HG03066 (cell line): Measurements from ENCODE around the gene LRRC56.
A peak's percentile ranks its signal among the peaks of the same experiment; 100 is the strongest.
"Not testable (repeated sequence)": the region's sequence is repeated elsewhere in the genome, so short reads cannot be mapped to it uniquely, and the experiment has no call there.

Experiments used
- ATAC-seq: cut with Tn5 transposase; IDR thresholded peaks from one replicate; pipeline ENCODE4 v1.9.1; 2021; ENCODE audit warnings: low read depth; ENCODE audit not compliant: unreplicated experiment

LRRC56 gene

DNA sequence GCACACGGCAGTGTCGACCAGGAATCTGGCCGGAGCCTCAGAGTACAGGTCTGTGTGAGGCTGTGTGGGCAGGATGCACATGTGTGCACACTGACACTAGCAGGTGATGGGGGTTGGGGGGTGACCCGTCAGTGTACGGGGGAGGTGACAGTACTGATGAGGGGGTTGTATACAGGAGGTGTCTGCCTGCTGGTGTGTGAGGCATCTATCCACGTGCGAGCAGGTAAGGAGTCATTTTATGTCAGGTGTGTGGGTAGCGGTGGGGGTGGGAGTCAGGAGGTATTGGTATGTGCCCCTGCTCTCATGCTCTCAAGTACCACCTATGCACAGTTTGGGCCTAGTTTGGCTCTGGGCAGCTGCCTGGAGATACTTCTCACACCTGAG is 34.5 kb downstream of the LRRC56 start:
- ATAC-seq, result no peak

DNA sequence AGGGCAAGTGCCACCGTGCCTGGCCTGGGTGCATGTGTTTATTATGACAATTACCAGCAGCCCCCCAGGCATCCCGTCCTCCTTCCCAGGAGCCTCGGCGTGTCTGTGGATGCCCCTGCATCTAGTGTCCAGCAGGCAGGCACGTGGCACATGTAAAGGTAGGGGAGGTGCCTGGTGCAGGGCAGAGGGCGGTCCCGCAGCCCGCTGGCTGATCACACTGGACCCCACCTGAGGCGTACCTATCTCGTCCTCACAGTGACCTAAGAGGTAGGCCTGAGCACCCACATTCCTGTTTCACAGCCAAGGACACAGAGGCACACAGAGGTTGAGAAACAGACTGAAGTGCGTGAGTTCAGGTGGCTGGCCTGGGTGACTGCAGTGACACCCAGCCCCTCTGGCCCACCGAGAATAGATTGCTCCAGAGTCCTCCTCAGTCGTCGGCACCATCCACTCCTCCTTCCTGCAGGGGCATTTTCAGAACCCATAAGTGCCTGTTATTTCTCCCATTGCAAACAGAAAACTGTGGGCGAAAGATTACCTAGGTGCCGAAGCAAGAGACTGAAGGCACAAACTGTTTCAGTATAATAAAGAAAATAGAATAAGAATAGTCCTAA is 35.9 kb downstream of the LRRC56 start:
- ATAC-seq, result no peak

DNA sequence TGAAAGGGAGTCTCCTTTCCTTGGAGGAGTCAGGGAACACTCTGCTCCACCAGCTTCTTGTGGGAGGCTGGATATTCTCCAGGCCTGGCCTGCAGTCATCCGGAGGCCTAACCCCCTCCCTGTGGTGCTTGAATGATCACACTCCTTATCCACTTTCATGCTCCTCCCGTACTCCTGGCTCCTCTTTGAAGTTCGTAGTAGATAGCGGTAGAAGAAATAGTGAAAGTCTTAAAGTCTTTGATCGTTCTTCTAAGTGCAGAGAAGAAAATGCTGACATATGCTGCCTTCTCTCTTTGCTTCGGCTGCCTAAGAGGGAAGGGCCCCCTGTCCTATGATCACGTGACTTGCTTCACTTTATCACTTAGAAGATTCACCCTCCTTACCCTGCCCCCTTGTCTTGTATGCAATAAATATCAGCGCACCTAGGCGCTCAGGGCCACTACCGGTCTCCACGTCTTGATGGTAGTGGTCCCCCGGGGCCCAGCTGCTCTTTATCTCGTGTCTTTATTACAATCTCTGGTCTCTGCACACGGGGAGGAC is 36.8 kb downstream of the LRRC56 start:
- not testable (repeated sequence) for ATAC-seq

DNA sequence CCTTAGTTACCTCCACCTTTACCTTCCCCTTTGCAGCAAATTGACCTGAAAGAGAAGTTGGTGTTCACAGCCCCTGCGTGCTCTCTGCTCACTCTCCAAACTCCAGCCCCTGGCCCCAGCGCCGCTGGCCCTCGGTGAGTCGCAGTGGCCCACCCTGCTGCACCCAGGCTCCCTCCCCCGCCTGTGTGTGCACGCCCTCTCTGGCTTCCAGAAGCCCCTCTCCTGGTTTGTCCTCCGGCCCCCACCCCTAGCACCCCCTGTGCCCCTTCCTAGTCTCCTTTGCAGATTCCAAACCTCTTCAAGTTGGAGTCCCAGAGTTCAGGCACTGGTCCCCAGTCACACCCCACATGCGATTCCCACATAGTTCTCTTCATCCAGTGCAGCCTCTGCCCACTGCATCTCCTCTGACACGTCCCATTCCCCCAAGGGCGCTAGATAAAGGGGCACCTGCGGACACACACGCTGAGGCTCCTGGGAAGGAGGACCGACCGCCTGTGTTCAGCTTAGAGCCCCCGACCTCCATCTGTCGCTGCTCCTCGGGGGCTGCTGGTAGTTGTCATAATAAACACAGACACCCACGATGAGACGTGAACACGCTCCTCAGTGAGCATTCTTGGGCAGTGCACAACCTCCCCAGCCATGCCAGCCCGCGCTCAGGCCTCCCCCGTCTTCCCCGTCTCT is 37.4 kb downstream of the LRRC56 start:
- ATAC-seq, result peak; percentile 5

DNA sequence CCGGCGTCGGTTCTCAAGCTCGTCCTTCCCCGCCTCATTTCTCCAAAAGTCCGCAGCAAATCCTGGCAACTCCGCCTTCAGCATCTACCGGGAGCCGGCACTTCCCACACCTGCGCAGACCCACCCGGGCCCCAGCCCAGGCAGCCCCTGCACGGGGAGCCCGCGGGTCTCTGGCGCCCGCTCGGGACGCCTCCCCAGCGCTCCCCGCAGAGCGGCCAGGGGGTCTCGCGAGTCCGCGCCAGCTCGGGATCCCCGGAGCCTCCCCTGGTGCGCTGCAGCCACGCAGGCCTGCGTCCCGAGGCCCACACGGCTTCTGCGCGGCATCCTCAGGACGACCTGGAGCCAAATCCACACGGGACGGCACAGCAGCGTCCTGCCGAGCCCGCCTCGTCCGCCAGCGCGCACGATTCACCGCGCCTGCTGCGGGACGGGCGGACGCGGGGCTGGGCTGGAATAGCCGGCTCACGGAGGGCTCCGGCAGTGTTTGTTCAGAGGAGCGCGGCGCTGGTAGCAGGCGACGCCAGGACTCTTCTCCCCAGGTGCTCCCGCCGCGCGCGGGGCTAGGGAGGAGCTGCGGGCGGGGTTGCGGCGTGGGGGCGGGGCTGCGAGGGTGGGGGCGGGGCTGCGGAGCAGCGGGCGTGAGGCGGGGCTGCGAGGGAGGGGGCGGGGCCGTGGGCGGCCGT is 38.1 kb downstream of the LRRC56 start:
- peak; percentile 46 for ATAC-seq

DNA sequence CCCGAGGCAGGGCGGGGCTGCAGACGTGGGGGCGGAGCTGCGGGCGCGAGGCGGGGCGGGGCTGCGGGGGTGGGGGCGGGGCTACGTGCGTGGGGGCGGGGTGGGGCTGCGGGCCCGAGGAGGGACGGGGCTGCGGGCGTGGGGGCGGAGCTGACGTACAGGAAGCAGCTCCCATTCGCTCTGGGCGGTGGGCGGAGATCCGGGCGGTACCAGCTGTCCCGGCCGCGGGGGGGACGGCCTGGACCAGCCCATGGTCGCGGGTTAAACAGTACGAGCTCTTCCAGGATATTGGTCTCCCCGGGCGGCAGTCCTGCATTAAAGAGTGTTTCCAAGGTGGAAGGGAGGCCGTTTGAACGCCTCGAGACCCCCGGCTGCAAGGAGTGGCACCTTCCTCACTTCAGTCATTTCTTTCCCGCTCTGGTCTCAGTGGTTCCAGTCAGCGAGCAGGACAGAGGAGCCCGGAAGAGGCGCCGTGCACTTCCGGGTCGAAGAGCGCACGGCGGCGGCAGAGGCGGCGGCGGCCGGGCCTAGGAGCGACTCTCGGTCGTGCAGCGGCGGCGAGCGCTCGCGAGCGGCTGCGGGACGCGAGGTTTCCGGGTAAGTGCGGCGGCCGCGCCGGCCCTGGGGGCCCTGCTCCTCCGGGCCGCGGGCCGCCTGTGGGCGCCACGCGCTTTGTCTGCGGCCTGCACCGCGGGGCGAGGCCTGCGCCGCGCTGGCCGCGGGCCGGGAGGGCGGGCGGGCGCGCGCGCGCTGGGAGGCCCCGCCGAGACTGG is 38.9 kb downstream of the LRRC56 start, which contains the start of gene PHRF1:
Gene PHRF1 (plus strand): TSS at position 475 of the 773 bp plus-strand sequence. CDS start 5,043 bp downstream, outside the sequence.
- ATAC-seq, result peak; percentile 79

DNA sequence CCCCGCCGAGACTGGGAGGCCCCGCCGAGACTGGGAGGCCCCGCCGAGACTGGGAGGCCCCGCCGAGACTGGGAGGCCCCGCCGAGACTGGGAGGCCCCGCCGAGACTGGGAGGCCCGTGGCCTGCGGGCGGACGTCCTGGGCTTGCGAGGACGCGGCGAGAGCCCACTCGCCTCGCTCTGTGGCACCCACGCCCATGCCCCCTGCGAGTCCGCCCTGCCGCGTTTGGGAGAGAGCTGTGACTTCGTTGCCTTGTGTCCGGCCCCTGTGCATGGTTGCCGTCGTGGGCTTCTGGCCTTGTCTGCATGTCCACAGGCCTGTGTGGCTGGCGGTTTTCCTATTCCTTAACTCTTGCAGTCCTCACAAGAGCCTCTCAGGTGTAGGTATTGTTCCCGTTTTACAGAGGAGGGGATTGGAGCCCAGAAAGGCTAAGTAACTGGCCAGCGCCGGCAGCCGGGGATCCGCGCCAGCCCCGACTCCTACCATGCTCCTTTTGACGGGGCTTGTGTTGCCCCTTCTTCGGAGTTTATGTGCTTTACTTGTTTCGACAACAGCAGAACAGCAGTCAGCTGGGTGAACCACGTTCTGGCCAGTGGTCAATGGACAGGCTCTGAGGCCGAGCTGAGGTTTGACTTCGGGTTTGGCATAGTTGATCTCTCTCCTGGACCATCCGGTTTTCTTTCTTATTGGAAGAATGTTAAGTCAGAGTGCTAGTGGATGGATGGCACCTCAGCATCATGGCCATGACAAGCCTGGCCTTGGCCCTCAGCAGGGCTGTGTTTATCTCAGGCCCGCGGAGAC is 39.7 kb downstream of the LRRC56 start:
- ATAC-seq, result no peak

DNA sequence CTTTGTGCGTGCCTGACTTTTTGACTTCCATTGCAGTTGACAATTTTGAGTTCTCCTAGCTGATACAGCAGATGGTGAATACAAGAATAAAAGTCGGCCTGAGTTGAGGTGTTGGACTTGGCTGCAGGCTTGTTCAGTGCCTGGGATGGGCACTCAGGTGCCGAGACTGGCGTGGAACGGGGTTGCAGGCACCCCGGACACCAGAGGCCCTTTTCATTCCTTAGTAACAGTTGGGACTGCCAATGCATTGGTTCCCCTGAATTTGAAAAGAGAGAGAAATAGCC is 40.2 kb downstream of the LRRC56 start:
- ATAC-seq, result no peak

DNA sequence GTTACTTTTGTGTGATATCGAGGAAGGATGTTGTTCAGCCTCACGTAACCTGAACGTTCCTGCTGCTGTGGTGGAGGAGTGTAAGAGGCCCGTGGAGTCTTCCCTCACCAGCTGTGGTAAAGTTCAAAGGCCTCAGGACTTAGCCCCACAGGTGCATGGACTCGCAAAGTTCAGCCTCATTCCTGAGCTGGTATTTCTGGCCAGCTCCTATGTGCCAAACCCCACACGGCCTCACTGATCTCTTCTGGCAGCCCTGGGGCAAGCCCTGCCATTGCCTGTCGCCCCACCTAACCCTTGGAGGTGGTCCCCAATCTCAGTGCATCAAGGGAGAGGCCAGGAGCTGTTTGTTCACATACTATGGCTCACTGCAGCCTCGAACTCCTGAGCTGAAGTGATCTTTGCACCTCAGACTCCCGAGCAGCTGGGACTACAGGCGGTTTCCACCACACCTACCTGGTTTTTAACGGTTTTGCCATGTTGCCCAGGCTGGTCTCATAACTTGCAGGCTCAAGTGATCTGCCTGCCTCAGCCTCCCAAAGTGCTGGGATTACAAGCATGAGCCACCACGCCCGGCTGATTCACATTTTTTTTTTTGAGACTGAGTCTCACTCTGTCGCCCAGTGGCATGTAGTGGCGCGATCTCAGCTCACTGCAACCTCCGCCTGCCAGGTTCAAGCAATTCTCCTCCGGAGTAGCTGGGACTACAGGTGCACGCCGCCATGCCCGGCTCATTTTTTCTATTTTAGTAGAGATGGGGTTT is 41.1 kb downstream of the LRRC56 start:
- no peak for ATAC-seq

DNA sequence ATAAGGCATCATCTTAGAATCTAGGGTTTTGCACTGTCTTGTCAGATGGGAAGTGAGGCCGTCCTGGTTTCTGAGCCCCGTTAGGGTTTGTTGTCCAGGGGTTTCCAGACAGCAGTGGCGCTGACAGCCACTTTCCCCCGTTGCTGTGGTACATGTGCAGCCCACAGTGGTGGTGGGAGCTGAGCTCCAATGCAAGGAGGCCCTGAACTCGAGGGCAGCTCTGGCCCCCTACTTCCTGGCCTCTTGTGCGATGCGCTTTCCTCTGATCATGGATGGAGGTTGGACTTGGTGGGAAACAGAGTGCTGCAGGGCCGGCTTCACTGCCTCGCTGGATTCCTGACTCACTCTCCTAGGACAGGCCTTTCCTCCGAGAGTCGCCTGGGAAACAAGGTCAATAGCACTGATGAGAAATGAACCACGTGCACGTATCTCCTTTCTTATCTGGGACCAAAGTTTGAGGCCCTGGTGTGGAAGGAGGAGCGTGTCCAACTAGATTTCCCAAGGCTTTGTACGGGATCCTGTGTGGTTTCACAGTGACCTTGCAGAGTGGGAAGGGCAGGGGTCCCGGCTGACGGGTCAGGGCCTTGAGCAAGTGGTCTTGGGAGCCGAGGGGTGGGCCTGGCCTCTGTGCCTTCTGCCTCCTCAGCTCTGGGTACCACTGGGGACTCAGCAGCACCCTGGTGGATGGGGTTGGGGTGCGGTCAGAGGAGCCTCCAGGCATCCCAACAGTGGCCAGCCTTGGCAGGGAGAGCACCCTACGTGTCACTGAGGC is 42.7 kb downstream of the LRRC56 start:
- no peak for ATAC-seq

DNA sequence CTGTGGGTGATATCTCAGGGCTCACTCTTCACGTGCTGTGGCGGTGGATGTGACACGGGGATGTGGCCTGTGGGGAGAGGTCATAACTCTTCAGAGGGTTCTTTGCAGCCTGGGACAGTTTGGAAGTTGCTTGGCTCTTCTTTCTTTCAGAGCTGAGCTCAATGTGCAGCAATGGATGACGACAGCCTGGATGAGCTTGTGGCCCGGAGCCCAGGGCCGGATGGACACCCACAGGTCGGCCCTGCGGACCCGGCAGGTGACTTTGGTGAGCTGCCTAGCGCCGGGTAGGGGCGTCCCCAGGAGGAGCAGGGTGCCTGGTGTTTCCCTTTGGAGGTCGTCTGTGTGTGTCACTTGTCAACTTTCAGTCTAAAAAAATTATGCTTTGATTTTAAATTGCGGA is 44.0 kb downstream of the LRRC56 start:
- ATAC-seq, result no peak

DNA sequence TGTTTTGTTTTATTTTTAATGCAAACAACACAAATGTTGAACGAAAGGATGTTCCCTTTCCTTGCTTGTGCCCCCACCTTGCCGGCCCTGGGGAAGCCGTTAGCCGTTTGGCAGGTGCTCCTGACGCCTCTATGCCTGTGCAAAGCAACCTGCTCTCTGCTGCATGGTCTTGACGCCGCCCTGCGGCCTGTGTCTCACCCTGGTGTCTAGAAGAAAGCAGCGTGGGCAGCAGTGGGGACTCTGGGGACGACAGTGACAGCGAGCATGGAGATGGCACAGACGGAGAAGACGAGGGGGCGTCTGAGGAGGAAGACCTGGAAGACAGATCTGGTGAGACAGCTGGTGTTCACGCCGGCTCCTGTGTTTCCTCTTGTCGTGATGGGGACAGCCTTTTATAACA is 44.4 kb downstream of the LRRC56 start:
- ATAC-seq, result no peak

DNA sequence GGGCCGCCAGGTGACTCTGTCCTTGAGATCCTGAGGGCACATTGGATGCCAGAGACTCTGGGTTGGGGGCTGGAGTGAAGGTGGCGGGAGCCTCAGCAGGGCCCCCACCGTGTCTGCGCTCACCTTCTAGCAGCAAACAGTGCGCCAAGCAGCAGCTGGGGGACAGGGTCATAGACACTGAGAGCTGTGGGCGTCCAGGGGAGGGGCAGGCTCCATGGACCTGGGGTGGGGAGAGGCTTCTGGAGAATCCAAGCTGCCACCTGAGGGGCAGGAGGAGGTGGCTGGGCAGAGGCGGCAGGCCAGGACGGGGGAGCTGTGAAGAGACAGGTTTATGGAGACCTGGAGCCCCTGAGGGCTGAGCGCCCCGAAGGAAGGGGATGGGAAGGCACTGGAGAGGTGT is 47.0 kb downstream of the LRRC56 start:
- no peak for ATAC-seq

DNA sequence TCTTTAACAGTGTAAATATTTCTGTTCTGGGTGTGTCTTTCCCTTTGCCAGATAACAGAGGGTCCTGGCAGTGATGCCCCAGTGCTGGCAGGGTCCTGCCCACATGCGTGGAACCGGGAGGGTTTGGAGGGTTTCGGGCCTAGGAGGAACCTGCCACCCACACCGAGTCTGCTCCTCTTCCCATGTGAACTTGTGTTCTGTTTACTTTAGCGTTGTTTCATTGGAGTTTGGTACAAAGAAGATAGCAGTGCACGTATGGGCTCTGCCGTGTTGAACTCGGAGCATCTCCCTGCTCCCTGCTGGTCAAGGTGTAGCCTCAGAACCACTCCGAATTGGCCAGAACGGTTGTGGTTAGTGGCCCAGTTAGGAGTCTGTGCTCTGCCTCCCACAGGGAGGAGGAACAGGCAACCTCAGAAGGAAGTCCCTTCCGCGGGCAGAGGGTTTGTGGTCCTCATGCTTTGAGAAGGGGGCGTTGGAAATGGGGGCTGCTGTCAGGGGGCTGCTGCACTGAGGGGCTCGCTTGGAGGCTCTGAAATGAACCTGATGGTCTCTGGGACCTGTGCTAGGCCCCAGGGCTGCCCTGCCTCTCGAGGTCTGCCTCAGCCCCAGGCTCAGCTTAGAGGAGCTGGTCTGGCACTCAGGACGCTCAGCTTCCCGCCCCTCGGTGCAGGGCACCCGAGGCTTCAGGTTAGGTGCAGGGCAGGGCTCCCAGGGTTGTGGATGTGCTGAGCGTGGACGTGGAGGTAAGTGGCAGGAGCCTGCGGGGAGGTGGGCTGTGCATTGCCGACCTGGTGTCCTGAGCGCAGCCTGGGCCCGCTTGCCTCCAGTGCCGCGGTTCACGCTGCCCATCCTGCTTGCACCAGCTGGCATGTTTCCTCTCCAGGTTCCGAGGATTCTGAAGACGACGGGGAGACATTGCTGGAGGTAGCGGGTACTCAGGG is 49.3 kb downstream of the LRRC56 start:
- ATAC-seq, result no peak

DNA sequence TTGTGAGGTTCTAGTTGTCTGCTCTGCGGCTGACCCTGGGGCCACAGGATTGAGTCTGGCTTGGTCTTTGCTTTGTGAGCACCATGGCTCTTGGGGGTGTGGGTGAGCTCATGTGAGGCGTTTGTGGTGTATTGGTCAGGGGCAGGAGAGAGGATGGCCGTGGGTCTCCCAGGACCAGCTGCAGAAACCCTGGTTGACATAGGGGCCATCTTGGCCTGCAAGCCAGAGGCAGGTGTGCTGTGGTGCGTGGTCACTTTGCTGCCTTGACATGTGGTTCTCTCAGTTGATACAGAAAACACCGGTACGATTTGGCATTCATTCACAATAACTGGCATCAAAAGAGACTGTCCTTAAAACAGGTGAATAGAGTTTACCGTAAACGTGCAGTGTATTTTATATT is 50.2 kb downstream of the LRRC56 start:
- no peak for ATAC-seq

DNA sequence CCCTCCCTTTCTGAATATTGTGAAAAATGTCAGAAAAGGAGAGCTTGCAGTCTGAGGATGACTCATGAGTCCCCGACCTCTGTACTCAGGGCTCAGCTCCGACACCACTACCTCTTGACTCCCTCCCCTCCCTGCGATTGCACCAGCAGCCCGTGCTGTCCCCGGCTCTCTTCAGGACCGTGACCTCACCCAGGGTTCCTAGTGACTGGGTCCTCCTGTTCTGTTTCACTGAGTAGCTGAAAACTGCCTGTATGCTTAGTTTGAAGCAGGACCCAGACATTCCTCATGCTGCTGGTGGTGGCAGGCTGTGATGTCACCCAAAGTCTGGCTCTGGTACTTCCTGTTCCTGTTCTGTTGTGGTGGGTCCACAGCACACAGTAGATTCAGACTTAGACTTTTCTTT is 50.7 kb downstream of the LRRC56 start:
- ATAC-seq, result no peak

DNA sequence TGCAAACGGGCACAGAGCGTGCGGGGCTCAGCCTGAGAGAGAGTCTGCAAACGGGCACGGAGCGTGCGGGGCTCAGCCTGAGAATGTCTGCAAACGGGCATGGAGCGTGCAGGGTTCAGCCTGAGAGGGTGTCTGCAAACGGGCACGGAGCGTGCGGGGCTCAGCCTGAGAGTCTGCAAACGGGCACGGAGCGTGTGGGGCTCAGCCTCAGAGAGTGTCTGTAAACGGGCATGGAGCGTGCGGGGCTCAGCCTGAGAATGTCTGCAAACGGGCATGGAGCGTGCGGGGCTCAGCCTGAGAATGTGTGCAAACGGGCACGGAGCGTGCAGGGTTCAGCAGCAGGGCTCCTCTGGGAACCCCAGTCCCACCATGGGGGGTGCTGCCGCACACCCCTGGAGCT is 52.5 kb downstream of the LRRC56 start:
- no peak for ATAC-seq

DNA sequence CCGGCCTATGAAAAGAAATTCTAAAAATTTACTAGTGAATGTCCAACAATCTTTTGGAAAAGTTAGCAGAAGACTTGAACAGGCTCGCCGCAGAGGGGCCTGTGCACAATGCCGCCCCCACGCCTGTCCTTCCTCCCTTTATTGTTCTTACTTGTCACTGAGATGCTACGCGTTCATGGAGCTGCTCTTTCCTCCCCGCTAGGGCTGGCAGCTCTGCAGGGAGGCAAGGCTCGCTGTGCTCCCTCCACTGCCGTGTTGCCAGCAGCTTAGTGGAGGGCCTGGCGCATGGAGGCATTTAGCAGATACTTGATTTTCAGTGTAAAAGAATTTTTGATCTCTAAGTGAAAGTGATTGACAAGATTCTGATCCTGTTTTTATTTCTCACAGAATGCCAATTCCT is 53.7 kb downstream of the LRRC56 start:
- no peak for ATAC-seq
